BE2C (cell line): ENCODE data around the gene WWOX.

ENCODE experiments used
- DNase-seq: peaks from one replicate; pipeline ENCODE4 v3.0.0-alpha.2; 2020
- H3K27me3 ChIP-seq: fragments of 250-450 bp; sonication (Bioruptor Pico); 2 replicates; pipeline ENCODE4 v1.5.1; 2020; ENCODE audit warnings: mild to moderate bottlenecking
- H3K36me3 ChIP-seq: fragments of 250-450 bp; sonication (Bioruptor Pico); 2 replicates; pipeline ENCODE4 v1.5.1; 2020; ENCODE audit warnings: mild to moderate bottlenecking
- H3K4me1 ChIP-seq: fragments of 250-450 bp; sonication (Bioruptor Pico); 2 replicates; pipeline ENCODE4 v1.5.1; 2020
- H3K4me3 ChIP-seq: 2 replicates; pipeline ENCODE4 v1.5.1; 2011; ENCODE audit warnings: low read depth, low read length
- H3K9me3 ChIP-seq: fragments of 250-450 bp; sonication (Bioruptor Pico); 2 replicates; pipeline ENCODE4 v1.5.1; 2020
- TF ChIP-seq, protein P1 (sequence below): IDR thresholded peaks from 2 replicates; pipeline ENCODE4 v1.5.1; 2012; ENCODE audit warnings: mild to moderate bottlenecking, low read depth, low read length

The WWOX gene

DNA sequence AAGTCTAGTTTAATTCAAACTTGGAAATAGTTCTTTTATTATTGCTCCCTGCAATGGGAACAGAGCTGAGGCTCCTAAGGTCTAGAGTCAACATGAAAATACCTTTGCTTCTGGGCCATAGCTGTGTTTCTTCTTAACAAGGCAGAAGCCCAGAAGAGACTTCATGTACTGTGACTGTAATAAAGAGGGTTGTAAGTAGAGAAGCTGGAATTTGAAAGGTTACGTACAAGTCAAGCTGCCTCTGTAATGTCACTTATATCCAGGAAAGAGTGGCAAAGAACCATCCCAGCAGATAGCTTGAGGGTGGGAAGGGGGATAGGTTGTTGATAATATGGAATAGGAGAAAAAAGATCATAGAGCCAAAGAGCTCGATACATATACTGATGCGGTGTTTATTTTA is 248.6 kb downstream of the WWOX start:
- TF ChIP-seq, protein P1, sequence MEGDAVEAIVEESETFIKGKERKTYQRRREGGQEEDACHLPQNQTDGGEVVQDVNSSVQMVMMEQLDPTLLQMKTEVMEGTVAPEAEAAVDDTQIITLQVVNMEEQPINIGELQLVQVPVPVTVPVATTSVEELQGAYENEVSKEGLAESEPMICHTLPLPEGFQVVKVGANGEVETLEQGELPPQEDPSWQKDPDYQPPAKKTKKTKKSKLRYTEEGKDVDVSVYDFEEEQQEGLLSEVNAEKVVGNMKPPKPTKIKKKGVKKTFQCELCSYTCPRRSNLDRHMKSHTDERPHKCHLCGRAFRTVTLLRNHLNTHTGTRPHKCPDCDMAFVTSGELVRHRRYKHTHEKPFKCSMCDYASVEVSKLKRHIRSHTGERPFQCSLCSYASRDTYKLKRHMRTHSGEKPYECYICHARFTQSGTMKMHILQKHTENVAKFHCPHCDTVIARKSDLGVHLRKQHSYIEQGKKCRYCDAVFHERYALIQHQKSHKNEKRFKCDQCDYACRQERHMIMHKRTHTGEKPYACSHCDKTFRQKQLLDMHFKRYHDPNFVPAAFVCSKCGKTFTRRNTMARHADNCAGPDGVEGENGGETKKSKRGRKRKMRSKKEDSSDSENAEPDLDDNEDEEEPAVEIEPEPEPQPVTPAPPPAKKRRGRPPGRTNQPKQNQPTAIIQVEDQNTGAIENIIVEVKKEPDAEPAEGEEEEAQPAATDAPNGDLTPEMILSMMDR: no peak
- no peaks in the 10 kb centered on the region for H3K4me1 ChIP-seq
- no peaks in the 10 kb centered on the region for H3K36me3 ChIP-seq
- H3K27me3 ChIP-seq: no peaks in the 10 kb centered on the region
- no peaks in the 10 kb centered on the region; the same call in 1 of the 2 replicates for H3K9me3 ChIP-seq
- no peak for DNase-seq
- H3K4me3 ChIP-seq: no peak overlapping the region

- H3K9me3 ChIP-seq: no peaks in the 10 kb centered on the region; the same call in 1 of the 2 replicates
- TF ChIP-seq, protein P1: no peak
- H3K36me3 ChIP-seq: no peaks in the 10 kb centered on the region
- H3K4me1 ChIP-seq: no peaks in the 10 kb centered on the region
- no peaks in the 10 kb centered on the region for H3K27me3 ChIP-seq
- H3K4me3 ChIP-seq: no peak overlapping the region
- no peak for DNase-seq
These were observed 249.4 kb downstream of the WWOX start for GRCh38 chr16:78348886-78349285.

DNA sequence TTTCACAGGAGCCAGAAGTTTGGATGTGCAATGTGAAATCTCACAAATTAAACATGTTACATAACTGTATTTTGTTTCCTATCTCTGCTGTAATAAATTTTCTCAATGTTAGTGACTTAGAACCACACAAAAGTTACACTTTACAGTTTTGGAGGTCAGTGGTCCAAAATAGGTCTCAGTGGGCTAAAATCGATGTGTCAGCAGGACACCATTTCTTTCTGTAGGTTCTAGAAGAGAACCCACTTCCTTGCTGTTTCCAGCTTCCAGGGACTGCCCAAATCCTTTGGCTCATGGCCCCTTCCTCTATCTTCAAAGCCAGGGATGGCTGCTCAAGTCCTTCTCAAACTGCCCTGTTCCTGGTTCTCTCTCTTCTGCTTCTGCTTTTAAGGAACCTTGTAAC is 252.7 kb downstream of the WWOX start:
- Histone ChIP-seq H3K27me3 (no peaks in the 10 kb centered on the region), H3K4me1 (no peaks in the 10 kb centered on the region), H3K4me3 (no peak overlapping the region), H3K9me3 (no peaks in the 10 kb centered on the region; the same call in 1 of the 2 replicates), H3K36me3 (no peaks in the 10 kb centered on the region)
- no peak for DNase-seq
- TF ChIP-seq, protein P1: no peak

DNA sequence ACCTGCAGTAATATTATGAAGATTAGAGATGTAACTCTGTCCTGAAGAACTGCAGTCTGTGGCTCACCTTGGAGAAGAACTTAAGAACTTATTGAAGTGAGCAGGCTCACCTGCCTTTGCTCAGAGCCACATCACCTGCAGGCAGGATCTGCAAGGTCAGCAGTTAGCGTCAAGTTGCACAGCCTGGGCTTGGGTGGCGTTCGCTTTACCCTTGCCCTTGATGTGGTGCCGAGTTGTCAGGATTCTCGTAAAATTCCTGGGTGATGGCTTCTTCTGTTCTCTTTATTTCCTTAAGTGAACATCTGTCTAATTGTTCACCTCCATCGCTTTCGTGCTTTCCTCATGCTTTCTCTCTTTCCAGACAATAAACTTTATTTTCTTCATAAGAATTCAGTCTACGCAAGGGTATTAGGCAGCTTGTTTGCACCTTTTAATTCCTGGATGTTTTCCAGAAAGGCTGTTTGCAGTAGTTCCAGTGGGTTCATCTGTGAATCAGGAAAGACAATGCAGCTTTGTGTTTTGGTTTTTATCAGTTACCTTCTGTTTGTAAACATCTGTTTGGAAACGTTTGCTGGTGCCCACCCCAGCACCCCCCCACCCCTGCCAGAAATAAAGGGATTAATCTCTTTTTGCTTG is 254.3 kb downstream of the WWOX start:
- TF ChIP-seq, protein P1: no peak
- H3K36me3 ChIP-seq: no peaks in the 10 kb centered on the region
- no peak overlapping the region for H3K4me3 ChIP-seq
- H3K4me1 ChIP-seq: no peaks in the 10 kb centered on the region
- no peaks in the 10 kb centered on the region; the same call in 1 of the 2 replicates for H3K9me3 ChIP-seq
- H3K27me3 ChIP-seq: no peaks in the 10 kb centered on the region
- DNase-seq: no peak

DNA sequence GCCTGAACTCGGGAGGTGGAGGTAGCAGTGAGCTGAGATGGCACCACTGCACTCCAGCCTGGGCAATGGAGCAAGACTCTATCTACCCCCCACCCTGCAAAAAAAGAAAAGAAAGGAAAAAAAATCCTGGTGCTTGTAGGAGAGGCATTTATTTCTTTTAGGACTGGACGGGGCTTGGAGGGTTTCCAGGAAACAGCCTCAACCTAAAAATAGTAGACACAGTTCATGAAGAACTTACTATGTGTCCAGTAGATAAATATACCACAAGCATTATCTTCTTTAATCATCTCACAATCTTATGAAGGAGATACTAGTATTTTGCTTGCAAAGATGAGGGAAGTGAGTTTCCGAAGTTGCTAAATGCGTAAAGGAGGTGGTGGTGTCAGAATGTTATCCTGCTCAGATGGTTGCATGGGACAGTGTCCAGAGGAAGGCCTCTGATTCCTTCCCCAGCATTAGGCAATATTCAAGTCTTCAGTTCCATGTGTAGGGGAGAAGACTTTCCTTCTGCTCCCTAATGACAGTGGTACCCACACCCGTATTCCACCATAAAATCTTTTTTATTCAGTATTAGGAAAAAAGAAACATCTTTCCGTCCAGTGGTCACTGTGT is 263.2 kb downstream of the WWOX start:
- Histone ChIP-seq H3K4me3 (no peak overlapping the region), H3K4me1 (no peaks in the 10 kb centered on the region), H3K9me3 (no peaks in the 10 kb centered on the region), H3K27me3 (no peaks in the 10 kb centered on the region), H3K36me3 (no peaks in the 10 kb centered on the region)
- no peak for DNase-seq
- TF ChIP-seq, protein P1: no peak

GRCh38 chr16:78363843-78364555 is 264.5 kb downstream of the WWOX start:
- TF ChIP-seq, protein P1: no peak
- no peak overlapping the region for H3K4me3 ChIP-seq
- no peak for DNase-seq

More at GRCh38 chr16:78363843-78364555, 264.5 kb downstream of the WWOX start:
- Histone ChIP-seq H3K9me3 (no peaks in the 10 kb centered on the region), H3K36me3 (no peaks in the 10 kb centered on the region), H3K27me3 (no peaks in the 10 kb centered on the region), H3K4me1 (no peaks in the 10 kb centered on the region)
